NCI-H2107 treated with DMSO at 0.1 percent for 48 hours (cell line): ENCODE results near the gene SLC38A4.
"Not testable (repeated sequence)": the region's sequence is repeated elsewhere in the genome, so short reads cannot be mapped to it uniquely, and the experiment has no call there.

ENCODE experiments used
- DNase-seq: peaks from one replicate; lab custom pipeline; 2025; ENCODE audit not compliant: unreplicated experiment; lab: John Stamatoyannopoulos, UW

The SLC38A4 gene

DNA sequence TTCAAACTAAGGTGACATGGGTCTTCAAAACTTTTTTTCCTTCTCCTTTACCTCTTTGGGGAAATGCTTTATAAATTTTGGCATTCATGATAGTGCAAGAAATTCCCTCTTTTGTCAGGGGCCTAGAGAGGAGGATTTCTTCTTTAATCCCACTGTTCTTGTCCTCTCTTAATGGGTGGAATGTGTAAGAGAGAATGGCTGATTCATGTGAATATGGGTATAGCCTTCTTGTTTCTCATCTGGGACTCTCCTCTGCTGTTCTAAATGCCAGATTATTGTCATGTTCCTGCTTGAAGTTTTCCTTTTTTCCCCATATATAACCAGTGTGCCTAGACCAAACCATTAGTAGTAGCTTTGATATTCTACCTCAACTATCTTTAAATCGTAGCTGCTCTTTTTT, 46.7 kb downstream of the SLC38A4 start:
- no peak for DNase-seq

DNA sequence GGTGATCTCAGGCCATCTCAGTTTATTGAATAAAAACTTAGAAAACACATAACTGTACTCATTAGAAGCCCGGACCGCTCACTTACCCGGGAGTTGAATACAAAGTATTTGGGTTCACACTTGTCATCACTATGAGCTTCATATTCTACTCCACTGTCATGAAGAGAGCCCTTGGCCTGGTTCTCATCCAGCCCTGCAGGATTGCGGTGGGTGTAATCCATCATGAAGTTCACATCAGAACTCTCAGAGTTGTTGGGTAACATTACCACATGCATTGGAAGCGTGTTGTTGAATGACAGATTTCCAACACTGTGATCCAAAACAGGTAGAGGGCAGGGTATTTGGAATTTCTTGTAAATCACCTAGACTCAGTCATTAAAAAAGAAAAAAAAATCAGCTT, 47.4 kb downstream of the SLC38A4 start:
- DNase-seq, result no peak

DNA sequence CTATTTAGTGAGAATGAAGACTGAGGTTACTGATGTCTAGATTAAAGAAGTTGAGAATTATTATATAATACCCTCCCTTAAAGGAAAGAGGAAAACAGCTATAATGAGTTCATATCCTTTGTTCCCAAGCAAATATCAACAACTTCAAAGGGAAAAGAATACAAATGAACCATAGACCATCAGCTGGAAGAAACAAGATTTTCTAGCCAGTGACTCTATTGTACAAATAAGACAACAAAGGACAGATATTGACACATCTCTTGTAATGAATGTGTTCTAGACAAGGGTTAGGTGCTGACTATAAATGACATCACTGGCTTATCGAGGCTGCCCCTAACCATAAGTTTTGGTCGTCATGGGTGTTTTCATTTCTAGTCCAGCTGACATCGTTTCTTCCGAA, 48.2 kb downstream of the SLC38A4 start:
- no peak for DNase-seq

DNA sequence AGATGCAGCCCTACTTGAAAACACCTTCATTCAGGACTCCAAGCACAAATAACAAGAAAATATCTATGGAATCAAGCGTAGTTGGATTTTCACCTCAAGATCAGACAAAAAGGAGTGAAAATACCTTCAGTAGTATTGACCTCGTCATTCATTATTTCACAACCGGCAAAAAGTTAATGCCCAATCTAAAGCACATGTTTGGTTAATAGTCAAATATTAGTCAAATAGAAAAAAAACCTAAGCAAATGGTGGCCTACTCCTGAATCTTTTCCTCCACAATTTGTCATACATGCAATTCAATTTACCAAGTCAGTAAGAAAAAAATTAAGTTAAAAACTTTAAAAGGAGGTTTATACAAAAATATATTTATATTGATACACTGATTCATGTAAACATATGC, 50.0 kb downstream of the SLC38A4 start:
- DNase-seq, result no peak

DNA sequence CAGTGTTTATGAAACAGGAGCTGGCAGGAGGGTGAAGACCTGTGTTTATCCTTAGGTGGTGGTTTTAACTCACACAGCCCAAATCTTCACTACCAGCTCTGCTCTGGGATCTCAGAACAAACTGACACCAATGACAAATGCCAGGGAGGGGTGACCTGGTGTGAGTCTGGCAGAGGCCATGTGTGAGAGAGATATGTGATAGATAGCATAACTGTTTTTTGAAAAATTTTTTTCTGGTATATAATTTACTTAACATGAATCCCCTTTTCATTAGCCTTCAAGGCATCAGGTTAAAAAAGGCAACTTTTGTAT, 51.5 kb downstream of the SLC38A4 start:
- no peak for DNase-seq

DNA sequence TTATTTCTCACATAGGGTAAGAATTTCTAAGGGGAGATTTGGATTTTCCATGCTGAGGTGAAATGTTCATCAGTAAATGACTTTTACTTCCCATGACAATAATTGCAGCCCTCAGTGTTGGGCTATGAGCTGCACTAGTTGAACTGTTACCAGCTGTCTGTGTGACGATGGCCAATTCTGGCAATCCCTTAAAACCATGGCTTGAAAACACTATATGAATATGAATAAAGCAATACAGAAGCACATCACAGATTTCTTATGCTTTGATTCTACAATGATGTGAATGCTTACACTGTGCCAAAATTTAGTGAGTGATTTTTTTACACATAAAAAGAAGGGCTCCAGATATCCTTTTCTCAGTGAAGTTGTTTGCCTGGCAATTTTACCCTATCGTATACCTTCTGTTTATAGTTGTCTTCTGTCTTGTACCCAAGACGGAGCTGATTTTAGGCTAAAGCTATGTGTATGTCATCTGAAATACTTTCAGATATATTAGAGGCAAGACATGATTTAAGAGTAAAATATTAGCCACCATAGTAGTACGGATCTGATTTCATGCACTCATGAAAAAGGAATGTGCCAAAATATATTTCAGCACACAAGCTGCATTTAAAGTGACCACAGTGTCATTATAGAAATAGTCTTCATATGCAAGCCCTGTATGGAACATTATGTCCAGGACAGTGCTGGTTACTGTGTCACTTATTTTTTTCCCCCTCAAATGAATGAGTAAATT, 52.0 kb downstream of the SLC38A4 start:
- no peak for DNase-seq

DNA sequence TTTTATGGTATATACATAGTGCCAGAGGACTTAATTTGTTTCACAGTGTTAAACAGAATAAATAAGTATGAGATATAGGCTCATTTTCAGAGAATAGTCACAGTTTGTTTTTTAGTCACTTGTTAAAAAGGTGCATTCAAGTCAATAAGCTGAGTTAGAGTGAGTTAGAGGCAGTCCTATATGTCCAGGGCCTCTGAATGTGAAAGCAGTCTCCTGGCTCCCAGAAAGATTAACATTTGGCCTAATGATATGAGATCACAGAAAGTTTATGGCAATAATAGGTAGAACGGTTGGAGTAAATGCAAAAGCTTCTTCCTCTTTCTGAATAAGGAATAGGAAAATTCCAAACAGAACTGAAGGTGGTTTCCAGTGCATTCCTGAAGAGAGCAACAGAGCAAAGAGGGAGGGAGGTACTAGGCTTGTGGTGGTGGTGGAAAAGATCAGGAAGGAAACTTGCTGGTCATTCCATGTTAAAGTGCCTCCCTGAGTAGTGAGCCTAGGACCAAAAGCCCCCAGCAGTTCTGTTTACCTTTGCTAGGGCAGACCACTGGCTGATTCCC, 54.4 kb downstream of the SLC38A4 start:
- DNase-seq, result no peak

DNA sequence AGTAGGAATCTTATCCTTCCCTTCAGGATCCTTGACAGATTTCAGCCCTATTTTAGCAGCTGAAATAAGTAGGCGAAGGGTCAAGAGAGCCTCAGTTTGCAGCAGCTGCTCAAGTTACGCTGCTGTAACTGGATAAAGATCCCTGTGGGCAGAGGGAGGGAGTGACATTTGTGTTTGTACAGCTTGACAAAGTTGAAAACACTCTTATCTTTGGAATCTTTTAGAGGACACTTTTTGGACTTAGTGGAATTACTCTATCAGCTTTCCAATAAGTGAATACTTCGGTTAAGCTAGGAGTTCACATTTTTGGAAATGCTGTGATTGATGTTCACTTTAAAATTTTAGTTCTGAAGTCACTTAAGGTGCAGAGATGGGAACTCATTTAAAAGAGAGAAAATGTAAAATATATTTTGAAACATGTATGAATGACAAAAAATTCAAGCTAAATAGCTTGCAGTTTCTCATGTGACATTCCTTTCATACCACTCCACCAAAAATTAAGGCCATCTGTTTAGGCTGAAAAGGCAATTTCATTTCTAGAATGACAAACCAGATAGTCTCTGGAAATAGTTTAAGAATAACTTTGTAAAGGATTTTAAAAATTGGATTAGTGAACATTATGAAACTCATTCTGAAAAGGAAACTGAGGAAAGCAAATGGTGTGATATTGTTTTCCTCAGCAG, 55.2 kb downstream of the SLC38A4 start:
- DNase-seq, result no peak

DNA sequence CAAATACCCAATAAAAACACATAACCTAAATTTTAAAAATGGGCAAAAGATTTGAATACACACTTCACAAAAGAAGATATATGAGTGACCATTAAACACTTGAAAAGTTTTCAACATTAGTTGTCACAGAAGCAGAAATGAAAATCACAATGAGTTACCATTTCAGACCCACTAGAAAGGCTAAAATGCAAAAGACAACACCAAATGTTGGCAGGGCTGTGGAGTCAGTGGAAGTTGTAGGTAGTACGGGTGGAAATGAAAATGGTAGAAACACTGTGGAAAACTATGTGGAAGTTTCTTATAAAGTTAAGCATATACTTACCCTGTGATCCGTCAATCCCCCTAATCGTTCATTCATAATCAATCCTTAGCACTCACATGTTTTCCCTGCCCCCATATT, 61.8 kb downstream of the SLC38A4 start:
- DNase-seq, result no peak

DNA sequence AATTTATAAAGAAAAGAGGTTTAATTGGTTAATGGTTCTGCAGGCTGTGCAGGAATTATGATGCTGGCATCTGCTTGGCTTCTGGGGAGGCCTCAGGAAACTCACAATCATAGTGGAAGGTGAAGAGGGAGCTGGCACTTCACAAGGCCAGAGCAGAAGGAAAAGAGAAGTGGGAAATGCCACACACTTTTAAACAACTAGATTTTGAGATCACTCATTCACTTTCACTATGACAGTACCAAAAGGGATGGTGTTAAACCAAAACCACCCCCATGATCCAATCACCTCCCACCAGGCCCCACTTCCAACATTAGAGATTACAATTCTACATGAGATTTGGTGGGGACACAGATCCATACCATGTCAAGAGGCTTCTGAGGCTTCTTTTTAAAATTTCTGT, 62.6 kb downstream of the SLC38A4 start:
- no peak for DNase-seq

DNA sequence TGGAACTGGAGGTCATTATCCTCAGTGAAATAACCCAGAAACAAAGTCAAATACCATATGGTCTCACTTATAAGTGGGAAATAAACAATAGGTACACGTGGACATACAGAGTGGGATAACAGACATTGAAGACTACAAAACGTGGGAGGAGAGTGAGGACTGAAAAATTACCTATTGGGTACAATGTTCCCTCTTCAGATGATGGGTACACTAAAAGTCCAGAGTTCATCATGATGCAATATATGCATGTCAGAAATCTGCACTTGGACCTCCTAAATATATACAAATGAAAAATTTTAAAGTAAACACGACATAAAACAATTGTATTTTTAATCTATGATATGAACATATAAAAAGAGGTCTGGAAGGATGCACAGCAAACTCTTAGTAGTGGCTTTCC, 71.2 kb downstream of the SLC38A4 start:
- no peak for DNase-seq

DNA sequence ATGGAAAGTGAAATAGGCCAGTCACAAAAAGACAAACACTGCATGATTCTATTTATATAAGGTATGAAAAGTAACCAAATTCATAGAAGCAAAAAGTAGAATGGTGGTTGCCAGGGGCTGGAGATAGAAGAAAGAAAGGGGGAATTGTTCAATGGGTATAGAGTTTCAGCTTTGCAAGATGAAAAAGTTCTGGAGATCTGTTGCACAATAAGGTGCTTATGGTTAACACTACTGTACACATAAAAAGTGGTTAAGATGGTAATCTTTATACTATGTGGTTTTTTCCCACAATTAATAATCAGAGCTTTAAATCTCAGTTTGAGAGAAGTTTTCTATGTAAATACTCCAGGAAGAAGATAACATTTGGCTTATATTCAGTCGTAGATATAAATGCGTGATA, 73.4 kb downstream of the SLC38A4 start:
- DNase-seq, result no peak

DNA sequence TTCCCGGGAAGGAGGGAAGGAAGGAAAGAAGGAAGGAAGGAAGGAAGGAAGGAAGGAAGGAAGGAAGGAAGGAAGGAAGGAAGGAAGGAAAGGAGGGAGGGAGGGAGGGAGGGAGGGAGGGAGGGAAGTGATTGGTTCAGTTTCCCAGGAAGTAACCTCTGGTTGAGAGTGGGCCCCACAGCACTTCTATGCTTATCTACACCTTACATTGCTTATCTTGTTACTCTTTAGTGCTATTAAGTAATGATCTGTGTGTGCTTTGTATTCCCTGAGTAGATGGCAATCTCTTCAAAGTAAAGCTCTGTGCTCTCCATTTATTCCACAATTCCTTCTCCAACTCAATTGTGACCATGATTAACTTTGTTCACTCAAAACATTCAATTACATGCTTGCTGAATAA, 74.6 kb downstream of the SLC38A4 start:
- DNase-seq, result no peak

DNA sequence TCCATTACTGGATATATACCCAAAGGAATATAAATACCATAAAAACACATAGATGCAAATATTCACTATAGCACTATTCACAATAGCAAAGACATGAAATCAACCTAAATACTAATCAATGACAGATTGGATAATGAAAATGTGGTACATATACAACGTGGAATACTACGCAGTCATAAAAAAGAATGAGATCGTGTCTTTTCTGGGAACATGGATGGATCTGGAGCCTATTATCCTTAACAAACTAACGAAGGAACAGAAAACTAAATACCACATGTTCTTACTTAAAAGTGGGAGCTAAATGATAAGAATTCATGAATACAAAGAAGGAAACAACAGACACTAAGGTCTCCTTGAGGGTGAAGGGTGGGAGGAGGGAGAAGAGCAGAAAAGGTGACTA, 76.5 kb downstream of the SLC38A4 start:
- no peak for DNase-seq

DNA sequence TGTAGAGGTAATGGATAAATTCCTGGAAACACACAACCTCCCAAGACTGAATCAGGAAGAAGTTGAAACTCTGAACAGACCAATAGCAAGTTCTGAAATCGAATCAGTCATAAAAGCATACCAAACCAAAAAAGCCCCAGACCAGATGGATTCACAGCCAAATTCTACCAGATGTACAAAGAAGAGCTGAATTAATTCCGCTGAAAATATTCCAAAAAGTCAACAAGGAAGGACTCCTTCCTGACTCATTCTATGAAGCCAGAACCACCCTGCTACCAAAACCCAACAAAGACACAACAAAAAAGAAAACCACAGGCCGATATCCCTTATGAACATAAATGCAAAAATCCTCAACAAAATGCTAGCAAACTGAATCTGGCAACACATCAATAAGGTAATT, 81.5 kb downstream of the SLC38A4 start:
- DNase-seq, result no peak

DNA sequence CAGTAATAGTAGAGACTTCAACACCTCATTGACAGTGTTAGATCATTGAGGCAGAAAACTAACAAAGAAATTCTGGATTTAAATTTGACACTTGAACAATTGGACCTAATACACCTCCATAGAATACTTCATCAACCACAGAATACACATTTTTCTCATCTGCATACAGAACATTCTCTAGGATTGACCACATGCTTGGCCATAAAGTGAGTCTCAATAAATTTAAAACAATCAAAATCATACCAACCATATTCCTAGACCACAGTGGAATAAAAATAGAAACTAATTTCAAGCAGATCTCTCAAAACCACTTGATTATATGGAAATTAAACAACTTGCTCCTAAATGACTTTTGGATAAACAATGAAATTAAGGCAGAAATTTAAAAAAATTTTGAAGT, 82.3 kb downstream of the SLC38A4 start:
- DNase-seq, result no peak

DNA sequence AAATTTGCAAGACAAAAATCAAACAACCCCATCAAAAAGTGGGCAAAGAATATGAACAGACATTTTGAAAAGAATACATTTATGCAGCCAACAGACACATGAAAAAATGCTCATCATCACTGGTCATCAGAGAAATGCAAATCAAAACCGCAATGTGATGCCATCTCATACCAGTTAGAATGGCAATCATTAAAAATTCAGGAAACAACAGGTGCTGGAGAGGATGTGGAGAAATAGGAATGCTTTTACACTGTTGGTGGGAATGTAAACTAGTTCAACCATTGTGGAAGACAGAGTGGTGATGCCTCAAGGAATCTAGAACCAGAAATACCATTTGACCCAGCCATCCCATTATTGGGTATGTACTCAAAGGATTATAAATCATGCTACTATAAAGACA, 83.5 kb downstream of the SLC38A4 start:
- not testable (repeated sequence) for DNase-seq

DNA sequence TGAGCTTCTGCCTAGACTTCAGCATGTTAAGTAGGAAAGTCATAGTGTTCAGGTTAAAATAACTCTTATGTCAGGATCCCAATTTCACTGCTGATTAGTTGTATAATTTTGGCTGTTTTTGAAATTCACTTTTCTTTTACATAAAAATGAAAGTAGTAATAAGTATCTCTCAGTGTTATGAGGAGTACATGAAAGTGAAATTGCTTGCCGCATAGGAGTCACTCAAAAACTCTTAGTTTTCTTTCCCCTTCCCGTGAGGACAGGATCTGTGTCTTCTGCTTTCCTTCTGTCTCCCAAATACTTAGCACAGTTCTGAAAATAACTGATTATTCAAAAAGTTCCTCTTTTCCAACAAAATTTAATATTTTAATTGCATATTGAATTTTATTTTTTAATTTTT, 100.5 kb downstream of the SLC38A4 start:
- DNase-seq, result no peak

DNA sequence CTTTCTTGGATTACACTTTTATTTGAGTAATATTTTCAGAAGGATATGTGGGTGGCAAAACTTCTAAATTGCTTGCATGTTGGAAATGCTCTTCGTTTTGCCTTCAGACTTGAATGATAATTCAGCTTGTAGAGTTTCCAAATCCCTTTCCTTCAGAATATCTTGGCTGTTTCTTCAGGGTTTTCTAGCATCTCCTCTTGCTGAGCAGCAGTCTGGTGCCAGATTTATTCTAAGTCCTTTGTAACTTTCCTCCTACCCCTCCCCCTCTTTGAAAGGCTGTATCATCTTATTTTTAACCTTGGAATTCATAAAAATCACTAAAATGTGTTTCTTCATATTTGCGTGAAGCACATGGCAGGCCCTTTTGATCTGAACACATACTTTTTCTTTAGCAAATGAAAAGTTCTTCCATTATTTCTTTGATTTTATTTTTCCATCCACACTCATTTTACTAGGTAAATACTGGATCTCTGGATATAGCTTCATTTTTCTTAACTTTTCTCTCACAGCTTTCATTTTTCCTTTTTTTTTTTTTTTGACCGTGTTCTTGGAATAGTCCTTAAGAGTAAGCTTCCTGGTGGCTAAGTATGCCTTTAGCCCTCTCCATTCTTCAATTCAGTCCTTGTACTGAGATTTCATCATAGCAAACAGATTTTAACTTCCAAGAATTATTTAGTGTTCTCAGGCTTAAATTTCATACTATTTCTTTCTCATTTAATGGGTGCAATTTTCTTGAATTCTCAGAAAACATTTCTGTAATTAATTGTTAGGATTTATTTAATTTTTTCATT, 102.0 kb downstream of the SLC38A4 start:
- DNase-seq, result no peak

DNA sequence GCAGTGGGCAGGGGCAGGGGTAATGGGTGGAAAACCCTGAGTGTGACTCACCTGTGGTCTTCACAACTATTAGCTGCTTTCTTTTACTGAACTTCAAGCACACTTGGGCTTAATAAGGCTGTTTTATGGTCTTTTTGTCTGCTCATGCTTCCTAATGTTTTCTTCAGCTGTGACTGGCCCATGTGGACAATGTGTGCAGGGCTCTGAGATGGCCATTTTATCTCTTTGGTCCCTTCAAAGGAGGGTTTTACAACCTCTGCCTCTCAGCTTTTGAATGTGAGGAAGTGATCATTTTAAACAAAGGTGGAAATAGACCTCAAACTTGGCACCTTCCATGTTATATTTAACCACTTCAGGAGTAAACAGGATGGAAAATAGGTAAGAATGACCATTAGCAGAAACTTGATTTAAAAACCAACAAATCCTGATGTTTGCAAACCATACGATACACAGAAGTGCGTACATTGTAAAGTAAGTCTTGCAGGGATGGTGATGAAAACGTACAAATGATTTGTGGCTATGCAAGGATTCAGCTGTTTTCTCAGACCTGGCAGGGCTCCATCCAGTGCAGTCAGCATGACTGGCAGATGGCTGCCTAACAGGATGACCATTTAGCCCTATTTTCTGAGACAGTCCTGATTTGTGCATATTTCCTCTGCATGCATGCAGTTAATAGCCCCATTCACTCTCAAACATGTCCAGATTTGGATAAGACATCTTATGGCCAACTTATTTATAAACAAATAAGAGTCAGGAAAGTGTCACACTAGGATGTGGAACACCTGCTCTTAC, 103.2 kb downstream of the SLC38A4 start:
- no peak for DNase-seq

DNA sequence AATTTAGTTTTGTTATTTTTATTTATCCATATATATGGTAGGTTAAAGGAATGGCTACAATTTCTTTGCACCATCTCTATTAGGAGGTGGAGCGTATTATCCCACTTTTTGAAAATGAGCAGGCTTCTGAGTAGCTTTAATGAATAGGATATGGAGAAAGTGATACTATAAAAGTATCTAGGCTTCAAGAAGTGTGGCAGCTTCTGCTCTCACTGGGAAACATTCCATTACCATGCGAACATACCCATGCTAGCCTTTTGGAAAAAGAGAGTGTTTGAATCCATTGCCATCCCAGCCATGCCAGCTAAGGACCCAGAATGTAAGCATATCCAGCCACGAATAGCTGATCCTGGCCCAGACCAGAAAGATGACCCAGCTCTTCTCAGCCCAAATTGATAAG, 107.3 kb downstream of the SLC38A4 start:
- DNase-seq, result no peak
